Endothelial cell of umbilical vein (primary cell): Measurements from ENCODE around the gene ARRB1.

ENCODE experiments used
- CTCF ChIP-seq, 2 donors: IDR thresholded peaks; 1 replicate in 1 of 2; 2 replicates in 1 of 2; pipeline ENCODE4 v1.5.1; 2011; ENCODE audit warnings: low read length in 2 of 2, mild to moderate bottlenecking in 2 of 2, moderate library complexity in 2 of 2, control low read depth in 1 of 2, inconsistent platforms in 1 of 2, low read depth in 1 of 2; ENCODE audit not compliant: insufficient read depth in 1 of 2; ENCODE audit errors: extremely low read depth in 1 of 2
- MAX ChIP-seq: IDR thresholded peaks from 2 replicates; pipeline ENCODE4 v1.6.1; 2011; ENCODE audit not compliant: insufficient read depth, insufficient read length

- peak; percentile 48 to 63 for TF ChIP-seq CTCF (IDR thresholded peaks at IDR 0.05; ENCODE audit: extremely low read depth in 1 of 2, insufficient read depth in 1 of 2, low read depth in 1 of 2, low read length in 2 of 2)
- no peak for TF ChIP-seq MAX
Measured at GRCh38 chr11:75214411-75214821, 137.0 kb downstream of the ARRB1 start.
